Neural cell (in vitro differentiated cells): Measurements from ENCODE around the gene ZNF837. TPM values are rescaled to one million over a fixed set of nuclear protein-coding genes. Genes with fewer than 3 reads are reported as not detected.
"Not testable (repeated sequence)": the region's sequence is repeated elsewhere in the genome, so short reads cannot be mapped to it uniquely, and the experiment has no call there.

Experiments
- H2AFZ ChIP-seq: fragments of 200-600, 300-800 bp; sonication (generic), shearing (Covaris generic); 2 replicates; pipeline ENCODE4 v1.6.0; 2014; ENCODE audit warnings: low read depth, mild to moderate bottlenecking, antibody characterized with exemption, low read length, moderate library complexity
- H3F3A ChIP-seq: fragments of 200-600 bp; shearing (Covaris generic); 2 replicates; pipeline ENCODE4 v1.6.1; 2016; ENCODE audit warnings: mild to moderate bottlenecking, moderate library complexity, mixed read lengths, antibody characterized with exemption, low read length; ENCODE audit not compliant: insufficient read depth, poor library complexity, severe bottlenecking
- H3K27ac ChIP-seq: fragments of 200-600, 300-800 bp; sonication (generic), shearing (Covaris generic); 2 replicates; pipeline ENCODE4 v1.5.1; 2014; ENCODE audit warnings: mild to moderate bottlenecking, low read length, moderate library complexity
- H3K27me3 ChIP-seq: fragments of 300-800, 200-600 bp; sonication (generic), shearing (Covaris generic); 2 replicates; pipeline ENCODE4 v1.6.0; 2014; ENCODE audit warnings: mild to moderate bottlenecking, low read depth, low read length, moderate library complexity; ENCODE audit not compliant: insufficient read depth
- H3K36me3 ChIP-seq: fragments of 300-800, 200-600 bp; sonication (generic), shearing (Covaris generic); 2 replicates; pipeline ENCODE4 v1.5.1; 2014; ENCODE audit warnings: mild to moderate bottlenecking, antibody characterized with exemption, low read length, moderate library complexity; ENCODE audit not compliant: insufficient read depth
- H3K4me2 ChIP-seq: fragments of 300-800, 200-600 bp; sonication (generic), shearing (Covaris generic); 2 replicates; pipeline ENCODE4 v1.6.0; 2014; ENCODE audit warnings: mild to moderate bottlenecking, low read length
- H3K4me3 ChIP-seq: fragments of 300-800, 200-600 bp; sonication (generic), shearing (Covaris generic); 2 replicates; pipeline ENCODE4 v1.5.1; 2014; ENCODE audit warnings: mild to moderate bottlenecking, low read length, moderate library complexity
- H3K79me2 ChIP-seq: fragments of 200-600 bp; shearing (Covaris generic); replicated peaks from 2 replicates; pipeline ENCODE4 v1.6.0; 2014; ENCODE audit warnings: mild to moderate bottlenecking, low read length, moderate library complexity; ENCODE audit not compliant: insufficient read depth
- H3K9ac ChIP-seq: fragments of 300-800, 200-600 bp; sonication (generic), shearing (Covaris generic); 2 replicates; pipeline ENCODE4 v1.6.1; 2016; ENCODE audit warnings: mild to moderate bottlenecking, low read length, mixed read lengths
- H3K9me2 ChIP-seq: fragments of 200-600 bp; shearing (Covaris generic); 2 replicates; pipeline ENCODE4 v1.6.1; 2016; ENCODE audit warnings: mild to moderate bottlenecking, low read length, mixed read lengths; ENCODE audit not compliant: insufficient read depth
- H3K9me3 ChIP-seq: fragments of 200-600, 300-800 bp; sonication (generic), shearing (Covaris generic); 2 replicates; pipeline ENCODE4 v1.6.1; 2016; ENCODE audit warnings: mild to moderate bottlenecking, mixed run types, low read length, moderate library complexity, mixed read lengths
- H4K20me1 ChIP-seq: fragments of 200-600 bp; shearing (Covaris generic); 2 replicates; pipeline ENCODE4 v1.6.1; 2016; ENCODE audit warnings: mild to moderate bottlenecking, mixed run types; ENCODE audit not compliant: insufficient read depth
- CTCF ChIP-seq: fragments of 450-650 bp; IDR thresholded peaks from 2 replicates; pipeline ENCODE4 v1.5.1; 2014; ENCODE audit warnings: antibody characterized with exemption, mild to moderate bottlenecking, moderate library complexity; ENCODE audit not compliant: poor library complexity, severe bottlenecking
- EP300 ChIP-seq: fragments of 450-650 bp; conservative IDR thresholded peaks from 2 replicates; pipeline ENCODE4 v1.6.1; 2014; ENCODE audit warnings: antibody characterized with exemption, mild to moderate bottlenecking, moderate library complexity; ENCODE audit not compliant: poor library complexity, severe bottlenecking
- EZH2 ChIP-seq: fragments of 200-600, 300-800 bp; shearing (Covaris generic), sonication (generic); IDR thresholded peaks from 2 replicates; pipeline ENCODE4 v1.6.1; 2014; ENCODE audit warnings: antibody characterized with exemption, low read length, borderline replicate concordance, mild to moderate bottlenecking; ENCODE audit not compliant: insufficient read depth, poor library complexity, severe bottlenecking
- MXI1 ChIP-seq: fragments of 450-650 bp; conservative IDR thresholded peaks from 2 replicates; pipeline ENCODE4 v1.6.1; 2014; ENCODE audit warnings: antibody characterized with exemption, mild to moderate bottlenecking; ENCODE audit not compliant: poor library complexity, severe bottlenecking
- POLR2AphosphoS5 ChIP-seq: IDR thresholded peaks from 2 replicates; pipeline ENCODE4 v1.6.1; 2012
- RAD21 ChIP-seq: fragments of 450-650 bp; conservative IDR thresholded peaks from 2 replicates; pipeline ENCODE4 v1.6.1; 2014; ENCODE audit warnings: antibody characterized with exemption, mild to moderate bottlenecking, moderate library complexity
- SMC3 ChIP-seq: fragments of 450-650 bp; conservative IDR thresholded peaks from 2 replicates; pipeline ENCODE4 v1.6.1; 2014; ENCODE audit warnings: antibody characterized with exemption, mild to moderate bottlenecking, moderate library complexity; ENCODE audit not compliant: poor library complexity
- TAF1 ChIP-seq: IDR thresholded peaks from 2 replicates; pipeline ENCODE4 v1.6.1; 2012; ENCODE audit warnings: low read depth
- polyA plus RNA-seq: library from polyadenylated mRNA; depleted of rRNA; stranded (reverse); fragments of >200 nt; gene quantifications from 2 replicates; pipeline ENCODE4 v1.2.3, GENCODE V29; 2014
- TF ChIP-seq, protein P1 (sequence below): IDR thresholded peaks from 2 replicates; pipeline ENCODE4 v1.6.1; 2012; ENCODE audit warnings: borderline replicate concordance

The ZNF837 gene
- polyA plus RNA-seq, 1 donor from 2014 or later, result 4.5 TPM

DNA sequence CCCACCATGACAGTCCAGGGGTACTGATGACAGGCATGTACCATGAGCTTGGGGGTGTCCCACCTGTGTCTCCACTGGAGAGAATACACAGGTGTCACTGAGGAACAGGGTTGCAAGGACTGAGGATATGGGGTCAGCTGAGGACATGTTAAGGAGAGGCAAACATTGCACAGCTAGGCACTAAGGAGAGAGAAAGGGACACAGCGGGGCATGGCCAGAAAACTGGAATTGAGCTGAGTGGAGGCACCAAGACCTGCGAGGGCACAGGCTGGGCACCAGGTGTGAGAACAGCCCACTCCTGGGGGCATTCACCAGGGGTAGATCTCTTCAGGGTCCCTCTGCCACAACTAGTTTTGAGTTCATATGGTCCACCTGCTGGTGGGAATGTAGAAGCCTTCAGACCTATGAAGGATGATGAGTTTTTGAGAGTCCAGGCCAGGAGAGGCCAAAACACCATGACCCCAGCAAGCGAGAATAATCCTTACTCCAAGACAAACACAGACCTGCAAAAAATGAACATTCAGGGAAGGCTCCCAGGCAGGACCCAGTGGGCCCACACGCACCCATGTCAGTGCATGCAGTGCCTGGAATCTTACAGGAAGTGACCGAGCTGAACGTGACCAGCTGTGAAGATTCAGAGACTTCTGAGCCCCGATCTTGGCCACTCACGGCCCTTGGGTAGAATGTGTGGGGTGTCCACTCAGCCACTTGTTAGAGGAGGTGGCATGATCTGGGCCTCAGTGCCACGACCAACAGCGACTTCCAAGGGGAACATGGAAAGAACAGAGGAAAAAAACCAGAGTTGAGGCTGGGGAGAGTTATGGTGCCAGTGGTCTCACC lies 26.2 kb upstream of the ZNF837 start:
- no peak for TF ChIP-seq EP300
- TF ChIP-seq RAD21, result no peak
- no peak for TF ChIP-seq MXI1
- no peak for TF ChIP-seq SMC3
- peak overlapping the region; percentile 90 for H3K9ac ChIP-seq

DNA sequence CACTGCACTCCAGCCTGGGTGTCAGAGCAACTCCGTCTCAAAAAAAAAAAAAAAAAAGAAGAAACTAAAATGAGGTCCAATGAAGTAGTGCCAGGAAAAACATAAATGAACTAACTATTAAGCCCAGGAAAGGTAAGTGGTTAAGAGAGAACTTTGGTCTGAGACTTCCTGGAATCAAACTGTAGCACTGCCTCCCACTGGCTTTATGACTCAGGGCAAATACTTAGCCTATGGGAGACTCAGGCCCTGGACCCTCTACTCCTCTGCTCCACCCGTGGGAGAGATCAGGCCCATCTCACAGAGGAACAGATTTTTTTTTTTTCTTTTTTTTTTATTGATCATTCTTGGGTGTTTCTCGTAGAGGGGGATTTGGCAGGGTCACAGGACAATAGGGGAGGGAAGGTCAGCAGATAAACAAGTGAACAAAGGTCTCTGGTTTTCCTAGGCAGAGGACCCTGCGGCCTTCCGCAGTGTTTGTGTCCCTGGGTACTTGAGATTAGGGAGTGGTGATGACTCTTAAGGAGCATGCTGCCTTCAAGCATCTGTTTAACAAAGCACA lies 23.2 kb upstream of the ZNF837 start:
- H3K27me3 ChIP-seq, H3K27ac ChIP-seq, H3K9me3 ChIP-seq, H3K36me3 ChIP-seq, H3K9ac ChIP-seq, H3K9me2 ChIP-seq, H2AFZ ChIP-seq, H3K4me2 ChIP-seq, H3K4me3 ChIP-seq, H4K20me1 ChIP-seq, H3F3A ChIP-seq: not testable (repeated sequence)
- peaks cover 15% of the 10 kb centered on the region for H3K79me2 ChIP-seq

More for the DNA sequence above, 26.2 kb upstream of the ZNF837 start:
- H3K4me2 ChIP-seq, result peak overlapping the region; percentile 91
- H4K20me1 ChIP-seq, result no peaks in the 10 kb centered on the region
- peak overlapping the region; percentile 99 for H3K4me3 ChIP-seq
- no peaks in the 10 kb centered on the region for H3K9me3 ChIP-seq
- peaks cover 16% of the 10 kb centered on the region for H3K79me2 ChIP-seq
- no peak overlapping the region for H3K27ac ChIP-seq
- H3K9me2 ChIP-seq, result no peaks in the 10 kb centered on the region
- H2AFZ ChIP-seq, result no peak overlapping the region
- H3F3A ChIP-seq, result no peaks in the 10 kb centered on the region
- no peaks in the 10 kb centered on the region for H3K27me3 ChIP-seq
- H3K36me3 ChIP-seq, result no peaks in the 10 kb centered on the region

GRCh38 chr19:58401840-58402421 lies 21.1 kb upstream of the ZNF837 start:
- Histone ChIP-seq H3F3A (no peaks in the 10 kb centered on the region), H3K79me2 (peaks cover 12% of the 10 kb centered on the region), H3K9me3 (no peaks in the 10 kb centered on the region), H3K4me3 (peak overlapping the region; percentile 81), H3K9me2 (no peaks in the 10 kb centered on the region), H3K27ac (peak overlapping the region; percentile 91), H3K9ac (peak overlapping the region; percentile 83), H2AFZ (no peak overlapping the region), H3K4me2 (peak overlapping the region; percentile 39), H3K36me3 (no peaks in the 10 kb centered on the region), H3K27me3 (no peaks in the 10 kb centered on the region), H4K20me1 (no peaks in the 10 kb centered on the region)
- TF ChIP-seq EZH2 (no peak), RAD21 (no peak), POLR2AphosphoS5 (no peak), SMC3 (no peak), EP300 (no peak), CTCF (no peak), MXI1 (no peak), TAF1 (no peak)
- TF ChIP-seq, protein P1, sequence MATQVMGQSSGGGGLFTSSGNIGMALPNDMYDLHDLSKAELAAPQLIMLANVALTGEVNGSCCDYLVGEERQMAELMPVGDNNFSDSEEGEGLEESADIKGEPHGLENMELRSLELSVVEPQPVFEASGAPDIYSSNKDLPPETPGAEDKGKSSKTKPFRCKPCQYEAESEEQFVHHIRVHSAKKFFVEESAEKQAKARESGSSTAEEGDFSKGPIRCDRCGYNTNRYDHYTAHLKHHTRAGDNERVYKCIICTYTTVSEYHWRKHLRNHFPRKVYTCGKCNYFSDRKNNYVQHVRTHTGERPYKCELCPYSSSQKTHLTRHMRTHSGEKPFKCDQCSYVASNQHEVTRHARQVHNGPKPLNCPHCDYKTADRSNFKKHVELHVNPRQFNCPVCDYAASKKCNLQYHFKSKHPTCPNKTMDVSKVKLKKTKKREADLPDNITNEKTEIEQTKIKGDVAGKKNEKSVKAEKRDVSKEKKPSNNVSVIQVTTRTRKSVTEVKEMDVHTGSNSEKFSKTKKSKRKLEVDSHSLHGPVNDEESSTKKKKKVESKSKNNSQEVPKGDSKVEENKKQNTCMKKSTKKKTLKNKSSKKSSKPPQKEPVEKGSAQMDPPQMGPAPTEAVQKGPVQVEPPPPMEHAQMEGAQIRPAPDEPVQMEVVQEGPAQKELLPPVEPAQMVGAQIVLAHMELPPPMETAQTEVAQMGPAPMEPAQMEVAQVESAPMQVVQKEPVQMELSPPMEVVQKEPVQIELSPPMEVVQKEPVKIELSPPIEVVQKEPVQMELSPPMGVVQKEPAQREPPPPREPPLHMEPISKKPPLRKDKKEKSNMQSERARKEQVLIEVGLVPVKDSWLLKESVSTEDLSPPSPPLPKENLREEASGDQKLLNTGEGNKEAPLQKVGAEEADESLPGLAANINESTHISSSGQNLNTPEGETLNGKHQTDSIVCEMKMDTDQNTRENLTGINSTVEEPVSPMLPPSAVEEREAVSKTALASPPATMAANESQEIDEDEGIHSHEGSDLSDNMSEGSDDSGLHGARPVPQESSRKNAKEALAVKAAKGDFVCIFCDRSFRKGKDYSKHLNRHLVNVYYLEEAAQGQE, result no peak
